ENCODE results near the gene CCDC183. TPM values are rescaled to one million over a fixed set of nuclear protein-coding genes. Genes with fewer than 3 reads are reported as not detected.

The CCDC183 gene
- polyA plus RNA-seq, 1 donor (not counting 4 experiments of a cell fraction or from before 2014, with no cell fraction given), result 0.03 TPM

GRCh38 chr9:136792321-136793085 lies 3.6 kb upstream of the CCDC183 start:
- Histone ChIP-seq H3K27ac (ENCODE audit: control insufficient read depth, insufficient read depth, low read length) (peak overlapping the region; percentile 98), H4K20me1 (ENCODE audit: control insufficient read depth, extremely low read depth, insufficient read depth, low read length) (peaks cover 17% of the 10 kb centered on the region), H3K36me3 (ENCODE audit: control insufficient read depth in 2 of 2, extremely low read depth in 1 of 2, insufficient read depth in 2 of 2, low read length in 2 of 2) (peaks cover 8 to 17% of the 10 kb centered on the region in 2 experiments), H3K4me2 (ENCODE audit: control insufficient read depth, extremely low read depth, insufficient read depth, low read depth, low read length) (peak overlapping the region; percentile 84), H3K9ac (ENCODE audit: control insufficient read depth, extremely low read depth, insufficient read depth, low read length) (peak overlapping the region; percentile 99), H3K79me2 (ENCODE audit: control insufficient read depth, insufficient read depth, low read length) (peaks cover 9% of the 10 kb centered on the region), H3K9me3 (ENCODE audit: control insufficient read depth, low read depth, low read length) (no peaks in the 10 kb centered on the region), H3K9me1 (ENCODE audit: control insufficient read depth, extremely low read depth, insufficient read depth, low read length) (no peaks in the 10 kb centered on the region), H3K4me3 (ENCODE audit: control insufficient read depth in 2 of 3, extremely low read depth in 1 of 3, insufficient read depth in 2 of 3, low read depth in 1 of 3, low read length in 3 of 3) (peak overlapping the region; percentile 70 to 83 (median 82)), H2AFZ (ENCODE audit: control insufficient read depth, low read length) (no peak overlapping the region), H3K4me1 (ENCODE audit: control insufficient read depth, extremely low read depth, insufficient read depth, low read length) (peaks cover 17% of the 10 kb centered on the region), H3K27me3 (ENCODE audit: control insufficient read depth, extremely low read depth, insufficient read depth, low read length) (peaks cover 13% of the 10 kb centered on the region)
- dilution Hi-C loops (cut with MboI; ENCODE audit: extremely low pct_ligation_motif_present, low sequenced_read_pairs), result no loop called here
- FAIRE-seq, result no peak
- no peak for TF ChIP-seq EZH2 (IDR thresholded peaks at IDR 0.05; ENCODE audit: low read length)
- TF ChIP-seq CTCF (optimal IDR thresholded peaks at IDR 0.05 in 1 of 3, IDR thresholded peaks at IDR 0.05 in 1 of 3, conservative IDR thresholded peaks at IDR 0.05 in 1 of 3; ENCODE audit: extremely low read depth in 1 of 3, insufficient read depth in 2 of 3, low read length in 3 of 3), result no peak
- DNase-seq (ENCODE audit: low read depth, low spot score), result no peak

DNA sequence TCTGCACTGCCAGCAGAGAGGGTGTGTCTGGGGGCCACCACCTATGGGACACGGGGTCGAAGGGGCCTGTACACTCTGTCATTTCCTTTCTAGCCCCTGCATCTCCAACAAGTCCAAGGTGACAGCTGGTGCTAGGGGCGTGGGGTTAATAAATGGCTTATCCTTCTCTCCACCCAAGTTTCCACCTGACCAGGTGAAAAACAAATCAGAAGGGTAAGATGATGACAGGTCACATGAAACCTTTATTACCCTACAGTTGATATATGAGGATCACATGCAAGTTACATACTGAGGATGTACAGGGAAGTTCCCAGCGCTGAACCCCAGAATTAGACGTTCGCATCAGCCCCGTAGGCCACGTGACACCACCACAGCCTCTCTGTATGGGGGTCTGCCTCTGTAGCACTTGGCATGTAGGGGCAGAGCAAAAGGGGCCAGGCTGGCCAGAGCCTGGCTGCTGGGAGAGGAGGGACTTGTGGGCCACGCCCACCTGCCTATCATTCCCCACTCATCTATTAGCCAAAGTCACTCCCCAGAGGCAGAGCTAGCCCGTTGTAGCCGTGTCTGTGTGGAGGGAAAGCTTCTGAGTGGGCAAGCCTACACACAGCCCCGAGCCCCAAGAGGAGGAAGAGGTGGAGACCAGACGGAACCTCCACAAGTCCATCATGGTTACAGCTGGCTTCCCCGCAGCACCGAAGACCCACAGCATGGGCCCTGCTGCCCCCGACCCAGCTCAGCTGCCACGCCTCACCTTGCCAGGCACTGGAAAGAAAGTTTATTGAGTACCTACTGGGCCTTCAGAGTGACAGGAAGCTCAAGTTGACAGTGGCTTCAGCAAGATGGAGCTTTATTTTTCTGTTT lies 2.8 kb upstream of the CCDC183 start:
- Histone ChIP-seq H3K4me1 (ENCODE audit: control insufficient read depth, extremely low read depth, insufficient read depth, low read length) (peaks cover 14% of the 10 kb centered on the region), H3K9ac (ENCODE audit: control insufficient read depth, extremely low read depth, insufficient read depth, low read length) (no peak overlapping the region), H3K9me3 (ENCODE audit: control insufficient read depth, low read depth, low read length) (no peaks in the 10 kb centered on the region), H3K79me2 (ENCODE audit: control insufficient read depth, insufficient read depth, low read length) (peaks cover 9% of the 10 kb centered on the region), H2AFZ (ENCODE audit: control insufficient read depth, low read length) (no peak overlapping the region), H3K27me3 (ENCODE audit: control insufficient read depth, extremely low read depth, insufficient read depth, low read length) (peaks cover 14% of the 10 kb centered on the region), H3K9me1 (ENCODE audit: control insufficient read depth, extremely low read depth, insufficient read depth, low read length) (no peaks in the 10 kb centered on the region), H4K20me1 (ENCODE audit: control insufficient read depth, extremely low read depth, insufficient read depth, low read length) (peaks cover 17% of the 10 kb centered on the region), H3K36me3 (ENCODE audit: control insufficient read depth in 2 of 2, extremely low read depth in 1 of 2, insufficient read depth in 2 of 2, low read length in 2 of 2) (peaks cover 8 to 17% of the 10 kb centered on the region in 2 experiments), H3K27ac (ENCODE audit: control insufficient read depth, insufficient read depth, low read length) (no peak overlapping the region), H3K4me2 (ENCODE audit: control insufficient read depth, extremely low read depth, insufficient read depth, low read depth, low read length) (no peak overlapping the region), H3K4me3 (ENCODE audit: control insufficient read depth in 2 of 3, extremely low read depth in 1 of 3, insufficient read depth in 2 of 3, low read depth in 1 of 3, low read length in 3 of 3) (no peak overlapping the region)
- DNase-seq (ENCODE audit: low read depth, low spot score) (no peak), FAIRE-seq (no peak)
- no peak for TF ChIP-seq EZH2 (IDR thresholded peaks at IDR 0.05; ENCODE audit: low read length)
- TF ChIP-seq CTCF (optimal IDR thresholded peaks at IDR 0.05 in 1 of 3, IDR thresholded peaks at IDR 0.05 in 1 of 3, conservative IDR thresholded peaks at IDR 0.05 in 1 of 3; ENCODE audit: extremely low read depth in 1 of 3, insufficient read depth in 2 of 3, low read length in 3 of 3), result no peak
- dilution Hi-C loops (cut with MboI; ENCODE audit: extremely low pct_ligation_motif_present, low sequenced_read_pairs), result no loop called here
